Hematopoietic multipotent progenitor cell (in vitro differentiated cells): ENCODE results near the gene CMIP. TPM values are rescaled to one million over a fixed set of nuclear protein-coding genes. Genes with fewer than 3 reads are reported as not detected.

Experiments used
- DNase-seq, 3 donors: peaks; one replicate each; pipeline ENCODE4 v3.0.0-alpha.2; 2011 to 2015; ENCODE audit warnings: low read depth in 2 of 3, low spot score in 2 of 3
- total RNA-seq: library from RNA; depleted of rRNA; stranded (reverse); fragments of >200 nt; gene quantifications from one replicate; pipeline ENCODE4 v1.2.3, GENCODE V29; 2012

CMIP gene
- total RNA-seq, 1 donor = 45.2 TPM

- no peak for DNase-seq
Observed at GRCh38 chr16:81458827-81459598, 14.4 kb downstream of the CMIP start.

- DNase-seq = no peak
Observed at GRCh38 chr16:81460075-81460474, 15.5 kb downstream of the CMIP start.

- DNase-seq = no peak
Observed at GRCh38 chr16:81461243-81461642, 16.6 kb downstream of the CMIP start.

- DNase-seq = no peak
Observed at GRCh38 chr16:81461766-81462165, 17.2 kb downstream of the CMIP start.

- no peak for DNase-seq
Observed at GRCh38 chr16:81462683-81463082, 18.1 kb downstream of the CMIP start.

- DNase-seq = no peak
Observed at GRCh38 chr16:81463296-81463890, 18.8 kb downstream of the CMIP start.

- no peak for DNase-seq
Observed at GRCh38 chr16:81464279-81464678, 19.7 kb downstream of the CMIP start.

- DNase-seq = no peak
Observed at GRCh38 chr16:81465375-81465943, 20.9 kb downstream of the CMIP start.

- DNase-seq = no peak
Observed at GRCh38 chr16:81466356-81466980, 21.9 kb downstream of the CMIP start.

- no peak for DNase-seq
Observed at GRCh38 chr16:81467072-81467471, 22.5 kb downstream of the CMIP start.

- no peak for DNase-seq
Observed at GRCh38 chr16:81467815-81468214, 23.2 kb downstream of the CMIP start.

- no peak for DNase-seq
Observed at GRCh38 chr16:81468269-81468902, 23.8 kb downstream of the CMIP start.

- DNase-seq = no peak
Observed at GRCh38 chr16:81469183-81469677, 24.6 kb downstream of the CMIP start.

GRCh38 chr16:81469710-81470535 lies 25.3 kb downstream of the CMIP start:
- DNase-seq = peak in 1 of 3 donors; percentile 83

- DNase-seq = no peak
Observed at GRCh38 chr16:81470796-81471636, 26.4 kb downstream of the CMIP start.

GRCh38 chr16:81471882-81472281 lies 27.3 kb downstream of the CMIP start:
- DNase-seq = no peak

- DNase-seq = no peak
Observed at GRCh38 chr16:81472391-81472790, 27.8 kb downstream of the CMIP start.

- DNase-seq = no peak
Observed at GRCh38 chr16:81473066-81473488, 28.5 kb downstream of the CMIP start.

- DNase-seq = no peak
Observed at GRCh38 chr16:81473558-81473957, 28.9 kb downstream of the CMIP start.
